NCI-H510A (cell line): ENCODE results near the gene NHP2.
"Not testable (repeated sequence)": the region's sequence is repeated elsewhere in the genome, so short reads cannot be mapped to it uniquely, and the experiment has no call there.

Experiments used
- DNase-seq: peaks from one replicate; lab custom pipeline; 2025; lab: John Stamatoyannopoulos, UW

NHP2 gene

GRCh38 chr5:178153530-178154340, at the start of gene NHP2:
Gene NHP2, minus strand, starts transcription at chr5:178153885. Its CDS starts 68 bp downstream, at chr5:178153817.
- DNase-seq: peak; percentile 83

- no peak for DNase-seq
Observed at GRCh38 chr5:178202541-178202940, 48.9 kb upstream of the NHP2 start.

- DNase-seq: no peak
Observed at GRCh38 chr5:178201927-178202235, 48.2 kb upstream of the NHP2 start.

GRCh38 chr5:178201221-178201926, 47.7 kb upstream of the NHP2 start:
- DNase-seq: no peak

GRCh38 chr5:178199581-178200434, 46.1 kb upstream of the NHP2 start:
- no peak for DNase-seq

GRCh38 chr5:178198706-178199105, 45.0 kb upstream of the NHP2 start:
- no peak for DNase-seq

- not testable (repeated sequence) for DNase-seq
Observed at GRCh38 chr5:178198151-178198550, 44.5 kb upstream of the NHP2 start.

GRCh38 chr5:178196986-178197385, 43.3 kb upstream of the NHP2 start:
- no peak for DNase-seq

GRCh38 chr5:178196281-178196812, 42.7 kb upstream of the NHP2 start:
- no peak for DNase-seq

GRCh38 chr5:178194026-178194425, 40.3 kb upstream of the NHP2 start:
- DNase-seq: no peak

- no peak for DNase-seq
Observed at GRCh38 chr5:178193251-178193809, 39.6 kb upstream of the NHP2 start.

GRCh38 chr5:178192787-178193186, 39.1 kb upstream of the NHP2 start:
- DNase-seq: no peak

GRCh38 chr5:178192244-178192643, 38.6 kb upstream of the NHP2 start:
- DNase-seq: no peak

- no peak for DNase-seq
Observed at GRCh38 chr5:178191661-178192060, 38.0 kb upstream of the NHP2 start.

- DNase-seq: no peak
Observed at GRCh38 chr5:178189433-178189832, 35.7 kb upstream of the NHP2 start.

- no peak for DNase-seq
Observed at GRCh38 chr5:178187014-178187413, 33.3 kb upstream of the NHP2 start, which contains the start of gene GMCL2. Gene GMCL2, minus strand, starts transcription at chr5:178187371. Its CDS starts 72 bp downstream, at chr5:178187299.

GRCh38 chr5:178186427-178186826, 32.7 kb upstream of the NHP2 start:
- DNase-seq: no peak

- no peak for DNase-seq
Observed at GRCh38 chr5:178182158-178182876, 28.6 kb upstream of the NHP2 start.

- DNase-seq: no peak
Observed at GRCh38 chr5:178180141-178180863, 26.6 kb upstream of the NHP2 start.

GRCh38 chr5:178177569-178177968, 23.9 kb upstream of the NHP2 start:
- DNase-seq: no peak

GRCh38 chr5:178176791-178177190, 23.1 kb upstream of the NHP2 start:
- DNase-seq: no peak
